ENCODE results near the gene SND1. TPM values are rescaled to one million over a fixed set of nuclear protein-coding genes. Genes with fewer than 3 reads are reported as not detected.

SND1 gene
- total and polyA plus RNA-seq, 2 of the 4 experiments (the other 2 are of a cell fraction), result 154 to 294 TPM

GRCh38 chr7:127786184-127786583 is 134.2 kb downstream of the SND1 start:
- no peak overlapping the region for H4K5ac ChIP-seq (ENCODE audit: low read depth, low read length)
- H4K91ac ChIP-seq (ENCODE audit: insufficient read depth, low read depth, low read length), result no peak overlapping the region
- H3K9me3 ChIP-seq (ENCODE audit: control insufficient read depth, insufficient read depth, low read length), result no peaks in the 10 kb centered on the region
- DNase-seq (peak; percentile 66), ATAC-seq (ENCODE audit: low read depth) (peak; percentile 54)
- peaks cover 18% of the 10 kb centered on the region for H3K9me1 ChIP-seq (ENCODE audit: insufficient read depth, low read length)
- no peak overlapping the region for H2BK15ac ChIP-seq (ENCODE audit: low read depth, low read length)
- no TSS peak for BruUV-seq (replicated peaks)
- no peak overlapping the region for H3K56ac ChIP-seq (ENCODE audit: extremely low read depth, insufficient read depth, low read length)
- no peak overlapping the region for H3K23ac ChIP-seq (ENCODE audit: low read depth, low read length)
- H3K9ac ChIP-seq (ENCODE audit: low read depth, low read length), result no peak overlapping the region
- H4K20me1 ChIP-seq (ENCODE audit: insufficient read depth, low read length), result peaks cover 71% of the 10 kb centered on the region
- intact Hi-C loops (cut with micrococcal nuclease), result no loop called here
- no peak overlapping the region for H3K14ac ChIP-seq (replicated peaks; ENCODE audit: low read depth, low read length)
- in situ Hi-C loops (cut with MboI; ENCODE audit: low sequenced_read_pairs), result no loop called here
- H3K4me1 ChIP-seq (ENCODE audit: control insufficient read depth, insufficient read depth, low read length), result peaks cover 8% of the 10 kb centered on the region
- no peak overlapping the region for H3K27ac ChIP-seq (ENCODE audit: insufficient read depth, low read length)
- H4K8ac ChIP-seq (ENCODE audit: low read depth in 2 of 2, low read length in 2 of 2), result no peak overlapping the region
- H3K4me3 ChIP-seq (ENCODE audit: insufficient read depth, low read depth, low read length), result no peak overlapping the region
- H2AK9ac ChIP-seq (replicated peaks; ENCODE audit: low read depth, low read length, poor library complexity), result no peak overlapping the region
- peaks cover 3% of the 10 kb centered on the region; the same call in 1 of the 2 replicates for H3K36me3 ChIP-seq (ENCODE audit: control insufficient read depth, insufficient read depth, low read length)
- peaks cover 58 to 81% of the 10 kb centered on the region in 2 experiments for H3K79me1 ChIP-seq (ENCODE audit: low read depth in 1 of 2, low read length in 2 of 2)
- ChIA-PET CTCF (interaction anchor here (0.7 kb wide), 1 partner anchor 10 kb away, joined by 3 read pairs; no protein-coding TSS in a partner anchor), POLR2A (ENCODE audit: unreplicated experiment) (no interaction called here)
- no peak overlapping the region; the same call in 1 of the 2 replicates for H3K4me2 ChIP-seq (ENCODE audit: low read depth, low read length)
- H3K18ac ChIP-seq (ENCODE audit: low read depth, low read length), result no peak overlapping the region
- no peak overlapping the region for H2AFZ ChIP-seq (replicated peaks; ENCODE audit: low read length, poor library complexity)
- H2BK20ac ChIP-seq (ENCODE audit: low read depth, low read length), result no peak overlapping the region
- no peak for TF ChIP-seq USF2 (IDR thresholded peaks at IDR 0.05; ENCODE audit: low read depth, low read length)
- no peak overlapping the region for H2BK5ac ChIP-seq (ENCODE audit: low read depth, low read length, poor library complexity, severe bottlenecking)
- H3K4ac ChIP-seq (ENCODE audit: low read depth, low read length), result no peak overlapping the region
- H2BK120ac ChIP-seq (ENCODE audit: low read depth, low read length), result no peak overlapping the region
- no peaks in the 10 kb centered on the region for H3K27me3 ChIP-seq (ENCODE audit: control insufficient read depth, insufficient read depth, low read length)
- no peak overlapping the region for H2AK5ac ChIP-seq (ENCODE audit: low read depth, low read length)
- dilution Hi-C loops (cut with HindIII; ENCODE audit: low sequenced_read_pairs, unreplicated experiment), result no loop called here
- WGBS, 2 experiments (ENCODE audit: extremely low coverage in 2 of 2, insufficient read length in 1 of 2), result no CpG with 5 or more reads among the region's 1 CpG
